GM23338 (cell line): ENCODE measurements around the gene TMEM9. TPM values are rescaled to one million over a fixed set of nuclear protein-coding genes. Genes with fewer than 3 reads are reported as not detected.
A peak's percentile ranks its signal among the peaks of the same experiment; 100 is the strongest.

Experiments
- ATAC-seq: fragments of 200-7000 bp; cut with Tn5 transposase; 3 replicates; pipeline ENCODE4 v1.9.1; 2020
- DNase-seq: peaks from one replicate; pipeline ENCODE4 v3.0.0-alpha.2; 2015; ENCODE audit warnings: low spot score
- H2AFZ ChIP-seq: fragments of 200-600 bp; sonication (generic); 2 replicates; pipeline ENCODE4 v1.8.0; 2016; ENCODE audit warnings: antibody characterized with exemption, mild to moderate bottlenecking, moderate library complexity
- H3F3A ChIP-seq: fragments of 200-600 bp; sonication (generic); replicated peaks from 2 replicates; pipeline ENCODE4 v1.8.0; 2017; ENCODE audit warnings: antibody characterized with exemption, mixed run types, low read depth
- H3K27ac ChIP-seq: fragments of 200-600 bp; sonication (generic); 2 replicates; pipeline ENCODE4 v1.6.1; 2016; ENCODE audit warnings: low read depth
- H3K27me3 ChIP-seq: fragments of 200-600 bp; sonication (generic); 2 replicates; pipeline ENCODE4 v1.8.0; 2016; ENCODE audit warnings: mild to moderate bottlenecking, mixed run types, moderate library complexity; ENCODE audit not compliant: insufficient read depth
- H3K36me3 ChIP-seq: fragments of 200-600 bp; sonication (generic); 2 replicates; pipeline ENCODE4 v1.8.0; 2016; ENCODE audit warnings: mild to moderate bottlenecking; ENCODE audit not compliant: insufficient read depth
- H3K4me1 ChIP-seq: fragments of 200-600 bp; sonication (generic); 2 replicates; pipeline ENCODE4 v1.8.0; 2016; ENCODE audit warnings: mild to moderate bottlenecking, moderate library complexity; ENCODE audit not compliant: insufficient read depth
- H3K4me2 ChIP-seq: fragments of 200-600 bp; sonication (generic); 2 replicates; pipeline ENCODE4 v1.7.1; 2017; ENCODE audit warnings: mixed run types
- H3K4me3 ChIP-seq: fragments of 200-600 bp; sonication (generic); 2 replicates; pipeline ENCODE4 v1.6.1; 2016; ENCODE audit warnings: mixed run types
- H3K79me2 ChIP-seq: fragments of 200-600 bp; sonication (generic); replicated peaks from 2 replicates; pipeline ENCODE4 v1.8.0; 2017; ENCODE audit warnings: mild to moderate bottlenecking; ENCODE audit not compliant: insufficient read depth
- H3K9me2 ChIP-seq: fragments of 200-600 bp; sonication (generic); 2 replicates; pipeline ENCODE4 v1.8.0; 2017; ENCODE audit not compliant: insufficient read depth
- H4K20me1 ChIP-seq: fragments of 200-600 bp; sonication (generic); replicated peaks from 2 replicates; pipeline ENCODE4 v1.8.0; 2017; ENCODE audit warnings: mild to moderate bottlenecking; ENCODE audit not compliant: insufficient read depth
- H3K27ac Mint-ChIP-seq: 2 replicates; pipeline ENCODE4 v1.8.0; 2020; ENCODE audit warnings: inconsistent platforms, mild to moderate bottlenecking, moderate library complexity, mixed read lengths
- H3K27me3 Mint-ChIP-seq: 3 replicates; pipeline ENCODE4 v1.8.0; 2022; ENCODE audit warnings: low read depth, mild to moderate bottlenecking, moderate library complexity, mixed read lengths, inconsistent platforms; ENCODE audit not compliant: insufficient read depth, poor library complexity
- H3K36me3 Mint-ChIP-seq: 3 replicates; pipeline ENCODE4 v1.8.0; 2021; ENCODE audit warnings: low read depth, mild to moderate bottlenecking, inconsistent platforms, moderate library complexity, mixed read lengths
- H3K4me1 Mint-ChIP-seq: 3 replicates; pipeline ENCODE4 v1.8.0; 2020; ENCODE audit warnings: mild to moderate bottlenecking, inconsistent platforms, mixed read lengths
- H3K4me3 Mint-ChIP-seq: 3 replicates; pipeline ENCODE4 v1.8.0; 2021; ENCODE audit warnings: moderate library complexity, mild to moderate bottlenecking, inconsistent platforms, mixed read lengths
- H3K9me3 Mint-ChIP-seq: 3 replicates; pipeline ENCODE4 v1.8.0; 2020; ENCODE audit warnings: moderate library complexity, mild to moderate bottlenecking, inconsistent platforms, mixed read lengths
- EZH2 ChIP-seq: fragments of 200-600 bp; sonication (generic); IDR thresholded peaks from one replicate; pipeline ENCODE4 v1.8.0; 2017; ENCODE audit warnings: antibody characterized with exemption, mild to moderate bottlenecking, low read depth; ENCODE audit not compliant: unreplicated experiment
- NANOG ChIP-seq: IDR thresholded peaks from 2 replicates; pipeline ENCODE4 v1.6.1; 2016; ENCODE audit warnings: antibody characterized with exemption, borderline replicate concordance
- STAT1 ChIP-seq: IDR thresholded peaks from one replicate; pipeline ENCODE4 v1.6.1; 2016; ENCODE audit warnings: antibody characterized with exemption; ENCODE audit not compliant: unreplicated experiment
- polyA plus RNA-seq: library from polyadenylated mRNA; unstranded; fragments of >200 nt; fragmentation: Nextera tagmentation; extraction: Ambion mirVana; gene quantifications from 2 replicates; pipeline ENCODE4 v1.2.1, GENCODE V29; 2016
- total RNA-seq: library from RNA; depleted of rRNA; stranded (reverse); fragments of >200 nt; shearing (Covaris generic); gene quantifications from 2 replicates; pipeline ENCODE4 v1.2.3, GENCODE V29; 2014
- TF ChIP-seq, protein P1 (sequence below): IDR thresholded peaks from 2 replicates; pipeline ENCODE4 v1.6.1; 2016; ENCODE audit warnings: antibody characterized with exemption
- TF ChIP-seq, protein P2 (sequence below), 2 experiments: fragments of 200-600 bp in 1 of 2; sonication (generic) in 1 of 2; conservative IDR thresholded peaks; 2 replicates each; pipeline versions ENCODE4 v1.5.1 to v1.6.1; 2016 to 2017; ENCODE audit warnings: antibody characterized with exemption in 2 of 2, low read depth in 2 of 2, mild to moderate bottlenecking in 2 of 2, moderate library complexity in 1 of 2
- TF ChIP-seq, protein P3 (sequence below): IDR thresholded peaks from one replicate; pipeline ENCODE4 v1.6.1; 2018; ENCODE audit warnings: antibody characterized with exemption; ENCODE audit not compliant: unreplicated experiment

Gene TMEM9
- total and polyA plus RNA-seq, 2 experiments from 2014 or later, result 78.6 to 147 TPM

DNA sequence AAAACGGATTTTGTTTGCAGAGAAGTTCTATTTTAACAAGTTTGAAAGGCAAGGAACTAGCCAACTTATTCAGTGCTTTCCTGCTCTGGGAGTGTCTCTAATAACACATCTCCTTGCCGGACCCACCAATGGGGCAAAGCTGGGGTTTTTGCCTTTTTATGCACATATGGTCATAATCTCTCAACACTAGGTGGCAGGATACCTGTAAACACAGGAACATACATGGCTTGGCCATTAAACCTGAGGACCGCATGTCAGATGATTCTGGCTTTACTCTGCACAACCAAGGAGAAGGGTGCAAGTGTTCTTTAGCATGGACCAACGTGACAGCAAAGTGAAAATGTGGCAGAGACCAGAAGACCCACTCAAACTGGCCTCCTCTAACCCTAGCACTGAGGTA, 4.9 kb downstream of the TMEM9 start:
- Histone ChIP-seq H3K27me3 (no peaks in the 10 kb centered on the region), H3K4me1 (0 out of 2 replicates have a peak, but pooled peaks cover 8% of the 10 kb centered on the region), H3K79me2 (peaks cover 16% of the 10 kb centered on the region), H3K4me2 (no peak overlapping the region), H3K9me2 (no peaks in the 10 kb centered on the region), H3K4me3 (no peak overlapping the region), H2AFZ (no peak overlapping the region), H3K36me3 (peaks cover 46% of the 10 kb centered on the region), H4K20me1 (peaks cover 12% of the 10 kb centered on the region; the same call in 1 of the 2 replicates), H3F3A (no peaks in the 10 kb centered on the region), H3K27ac (no peak overlapping the region)
- ATAC-seq, result no peak
- TF ChIP-seq, protein P1, sequence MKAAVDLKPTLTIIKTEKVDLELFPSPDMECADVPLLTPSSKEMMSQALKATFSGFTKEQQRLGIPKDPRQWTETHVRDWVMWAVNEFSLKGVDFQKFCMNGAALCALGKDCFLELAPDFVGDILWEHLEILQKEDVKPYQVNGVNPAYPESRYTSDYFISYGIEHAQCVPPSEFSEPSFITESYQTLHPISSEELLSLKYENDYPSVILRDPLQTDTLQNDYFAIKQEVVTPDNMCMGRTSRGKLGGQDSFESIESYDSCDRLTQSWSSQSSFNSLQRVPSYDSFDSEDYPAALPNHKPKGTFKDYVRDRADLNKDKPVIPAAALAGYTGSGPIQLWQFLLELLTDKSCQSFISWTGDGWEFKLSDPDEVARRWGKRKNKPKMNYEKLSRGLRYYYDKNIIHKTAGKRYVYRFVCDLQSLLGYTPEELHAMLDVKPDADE, result no peak
- TF ChIP-seq EZH2 (no peak), STAT1 (no peak), NANOG (no peak)
- TF ChIP-seq, protein P2, sequence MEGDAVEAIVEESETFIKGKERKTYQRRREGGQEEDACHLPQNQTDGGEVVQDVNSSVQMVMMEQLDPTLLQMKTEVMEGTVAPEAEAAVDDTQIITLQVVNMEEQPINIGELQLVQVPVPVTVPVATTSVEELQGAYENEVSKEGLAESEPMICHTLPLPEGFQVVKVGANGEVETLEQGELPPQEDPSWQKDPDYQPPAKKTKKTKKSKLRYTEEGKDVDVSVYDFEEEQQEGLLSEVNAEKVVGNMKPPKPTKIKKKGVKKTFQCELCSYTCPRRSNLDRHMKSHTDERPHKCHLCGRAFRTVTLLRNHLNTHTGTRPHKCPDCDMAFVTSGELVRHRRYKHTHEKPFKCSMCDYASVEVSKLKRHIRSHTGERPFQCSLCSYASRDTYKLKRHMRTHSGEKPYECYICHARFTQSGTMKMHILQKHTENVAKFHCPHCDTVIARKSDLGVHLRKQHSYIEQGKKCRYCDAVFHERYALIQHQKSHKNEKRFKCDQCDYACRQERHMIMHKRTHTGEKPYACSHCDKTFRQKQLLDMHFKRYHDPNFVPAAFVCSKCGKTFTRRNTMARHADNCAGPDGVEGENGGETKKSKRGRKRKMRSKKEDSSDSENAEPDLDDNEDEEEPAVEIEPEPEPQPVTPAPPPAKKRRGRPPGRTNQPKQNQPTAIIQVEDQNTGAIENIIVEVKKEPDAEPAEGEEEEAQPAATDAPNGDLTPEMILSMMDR (conservative IDR thresholded peaks at IDR 0.05; ENCODE audit: low read depth in 2 of 2), result peak; percentile 49 to 52
- Mint-ChIP-seq H3K9me3 (no peaks in the 10 kb centered on the region), H3K4me3 (no peak overlapping the region), H3K4me1 (peaks cover 11% of the 10 kb centered on the region), H3K27me3 (no peaks in the 10 kb centered on the region), H3K36me3 (peaks cover 85% of the 10 kb centered on the region), H3K27ac (no peak overlapping the region)
- peak; percentile 72 for DNase-seq

DNA sequence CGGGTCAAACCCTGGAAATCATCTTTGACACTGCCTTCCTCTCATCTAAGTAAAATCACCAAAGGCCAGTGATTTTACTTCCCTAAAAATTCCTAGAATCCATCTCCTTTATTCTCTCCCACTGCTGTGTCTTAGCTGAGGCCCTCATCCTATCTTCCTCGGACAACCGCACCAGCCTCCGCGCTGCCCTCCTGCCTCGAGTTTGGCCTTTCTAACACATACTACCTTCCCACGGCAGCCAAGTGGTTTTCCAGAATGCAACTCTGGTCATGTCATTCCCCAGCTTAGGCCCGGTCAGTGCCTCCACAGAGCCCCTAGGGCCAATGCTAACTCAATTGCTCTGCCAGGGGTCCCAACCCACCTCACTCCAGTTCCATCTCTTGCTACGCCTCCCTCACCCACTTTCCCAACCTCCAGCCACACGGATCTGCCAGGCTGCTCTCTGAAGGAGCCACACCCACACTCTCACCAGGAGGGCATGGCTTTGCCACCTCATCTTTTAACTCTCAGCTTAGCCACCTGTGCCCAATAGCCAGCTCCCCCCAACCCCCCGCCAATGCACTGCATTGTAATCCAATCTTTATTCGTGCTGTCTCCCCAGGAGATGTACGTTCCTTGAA, 6.8 kb downstream of the TMEM9 start:
- H3K27ac Mint-ChIP-seq, result no peak overlapping the region
- TF ChIP-seq, protein P3, sequence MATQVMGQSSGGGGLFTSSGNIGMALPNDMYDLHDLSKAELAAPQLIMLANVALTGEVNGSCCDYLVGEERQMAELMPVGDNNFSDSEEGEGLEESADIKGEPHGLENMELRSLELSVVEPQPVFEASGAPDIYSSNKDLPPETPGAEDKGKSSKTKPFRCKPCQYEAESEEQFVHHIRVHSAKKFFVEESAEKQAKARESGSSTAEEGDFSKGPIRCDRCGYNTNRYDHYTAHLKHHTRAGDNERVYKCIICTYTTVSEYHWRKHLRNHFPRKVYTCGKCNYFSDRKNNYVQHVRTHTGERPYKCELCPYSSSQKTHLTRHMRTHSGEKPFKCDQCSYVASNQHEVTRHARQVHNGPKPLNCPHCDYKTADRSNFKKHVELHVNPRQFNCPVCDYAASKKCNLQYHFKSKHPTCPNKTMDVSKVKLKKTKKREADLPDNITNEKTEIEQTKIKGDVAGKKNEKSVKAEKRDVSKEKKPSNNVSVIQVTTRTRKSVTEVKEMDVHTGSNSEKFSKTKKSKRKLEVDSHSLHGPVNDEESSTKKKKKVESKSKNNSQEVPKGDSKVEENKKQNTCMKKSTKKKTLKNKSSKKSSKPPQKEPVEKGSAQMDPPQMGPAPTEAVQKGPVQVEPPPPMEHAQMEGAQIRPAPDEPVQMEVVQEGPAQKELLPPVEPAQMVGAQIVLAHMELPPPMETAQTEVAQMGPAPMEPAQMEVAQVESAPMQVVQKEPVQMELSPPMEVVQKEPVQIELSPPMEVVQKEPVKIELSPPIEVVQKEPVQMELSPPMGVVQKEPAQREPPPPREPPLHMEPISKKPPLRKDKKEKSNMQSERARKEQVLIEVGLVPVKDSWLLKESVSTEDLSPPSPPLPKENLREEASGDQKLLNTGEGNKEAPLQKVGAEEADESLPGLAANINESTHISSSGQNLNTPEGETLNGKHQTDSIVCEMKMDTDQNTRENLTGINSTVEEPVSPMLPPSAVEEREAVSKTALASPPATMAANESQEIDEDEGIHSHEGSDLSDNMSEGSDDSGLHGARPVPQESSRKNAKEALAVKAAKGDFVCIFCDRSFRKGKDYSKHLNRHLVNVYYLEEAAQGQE, result no peak
- TF ChIP-seq, protein P2 (conservative IDR thresholded peaks at IDR 0.05; ENCODE audit: low read depth in 2 of 2), result no peak

More for the DNA sequence above, 6.8 kb downstream of the TMEM9 start:
- Histone ChIP-seq H3K27ac (no peak overlapping the region), H3K4me3 (no peak overlapping the region), H3K4me1 (no peaks in the 10 kb centered on the region), H4K20me1 (peaks cover 12% of the 10 kb centered on the region; the same call in 1 of the 2 replicates), H3K79me2 (peaks cover 4% of the 10 kb centered on the region), H3K36me3 (peaks cover 53% of the 10 kb centered on the region), H3K4me2 (no peak overlapping the region), H3F3A (no peaks in the 10 kb centered on the region), H3K27me3 (no peaks in the 10 kb centered on the region), H3K9me2 (no peaks in the 10 kb centered on the region), H2AFZ (no peak overlapping the region)
- H3K9me3 Mint-ChIP-seq, result no peaks in the 10 kb centered on the region
- DNase-seq (no peak), ATAC-seq (no peak)
- H3K4me3 Mint-ChIP-seq, result no peak overlapping the region
- H3K27me3 Mint-ChIP-seq, result no peaks in the 10 kb centered on the region
- H3K4me1 Mint-ChIP-seq, result peaks cover under 1% of the 10 kb centered on the region; the same call in 2 of the 3 replicates
- peaks cover 99% of the 10 kb centered on the region for H3K36me3 Mint-ChIP-seq
